GM19452 (cell line): ENCODE results near the gene XYLT1.

ENCODE experiments used
- ATAC-seq: cut with Tn5 transposase; IDR thresholded peaks from one replicate; pipeline ENCODE4 v1.9.1; 2021; ENCODE audit not compliant: unreplicated experiment

Gene XYLT1

DNA sequence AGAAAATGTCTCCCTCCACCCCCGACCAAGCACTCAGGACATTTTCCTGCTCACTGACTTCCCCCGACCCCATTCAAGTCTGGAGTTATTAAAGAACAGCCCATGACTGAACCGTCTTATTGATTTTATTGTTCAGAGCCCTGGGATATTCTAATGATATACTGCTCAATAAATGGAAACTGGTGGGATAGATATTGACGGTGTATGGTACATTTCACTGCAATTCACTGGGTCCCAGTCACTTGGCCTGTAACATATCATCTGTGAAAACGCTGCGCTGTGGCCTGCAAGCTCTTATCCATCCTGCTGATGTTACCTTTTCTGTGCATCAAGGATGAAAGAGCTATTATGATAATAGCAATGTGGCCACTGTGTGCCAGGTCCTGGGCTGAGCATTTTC, 258.2 kb downstream of the XYLT1 start:
- ATAC-seq: no peak

DNA sequence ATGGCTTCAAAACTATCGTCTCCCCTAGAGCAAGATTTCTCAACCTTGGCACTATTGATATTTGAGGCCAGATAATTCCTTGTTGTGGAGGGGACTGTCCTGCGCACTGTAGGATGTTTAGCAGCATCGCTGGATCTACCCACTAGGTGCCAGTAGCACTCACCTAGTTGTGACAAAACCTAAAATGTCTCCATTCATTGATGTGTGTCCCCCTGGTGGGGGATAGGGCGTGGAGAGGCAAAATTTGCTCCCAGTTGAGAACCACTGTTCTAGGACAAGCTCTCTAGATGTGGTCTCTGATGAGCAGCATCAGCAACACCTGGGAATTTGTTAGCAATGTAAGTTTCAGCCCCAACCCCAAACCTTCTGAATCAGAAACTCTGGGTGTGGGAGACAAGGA, 259.0 kb downstream of the XYLT1 start:
- ATAC-seq: no peak

DNA sequence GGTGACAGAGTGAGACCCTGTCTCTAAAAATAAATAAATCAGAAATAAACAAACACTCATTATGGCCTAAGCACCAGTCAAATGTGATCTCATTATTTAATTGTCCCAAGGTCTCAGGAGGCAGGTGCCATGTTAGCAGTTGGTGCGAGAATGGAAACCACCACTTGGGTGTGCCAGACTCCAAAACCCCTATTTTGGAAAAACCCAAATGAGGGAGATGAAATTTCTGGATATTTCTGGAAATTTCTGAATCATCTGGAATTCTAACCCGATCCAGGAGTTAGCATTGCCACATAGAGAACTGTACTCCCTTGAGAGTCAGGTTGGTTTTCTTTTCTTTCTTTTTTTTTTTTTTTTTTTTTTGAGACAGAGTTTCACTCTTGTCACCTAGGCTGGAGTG, 264.0 kb downstream of the XYLT1 start:
- ATAC-seq: no peak

- ATAC-seq: no peak
These were observed 265.2 kb downstream of the XYLT1 start for GRCh38 chr16:17205279-17206211.

- no peak for ATAC-seq
These were observed 266.1 kb downstream of the XYLT1 start for GRCh38 chr16:17204644-17205043.

GRCh38 chr16:17204206-17204605, 266.6 kb downstream of the XYLT1 start:
- no peak for ATAC-seq

DNA sequence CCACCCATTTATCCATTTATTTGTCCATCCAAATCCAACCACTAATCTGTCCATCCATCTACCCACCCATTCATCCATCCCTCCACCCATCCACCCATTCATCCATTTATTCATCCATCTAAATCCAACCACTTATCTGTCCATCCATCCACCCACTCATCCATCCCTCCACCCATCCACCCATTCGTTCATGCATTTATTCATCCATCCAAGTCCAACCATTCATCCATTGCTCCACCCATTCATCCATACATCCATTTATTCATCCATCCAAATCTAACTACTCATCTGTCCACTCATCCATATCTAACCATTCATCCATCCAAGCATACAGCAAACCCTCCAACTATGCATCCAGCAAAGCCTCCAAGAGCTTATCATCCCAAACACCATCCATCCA, 267.3 kb downstream of the XYLT1 start:
- no peak for ATAC-seq

GRCh38 chr16:17199135-17199534, 271.6 kb downstream of the XYLT1 start:
- no peak for ATAC-seq

- no peak for ATAC-seq
These were observed 274.2 kb downstream of the XYLT1 start for GRCh38 chr16:17196526-17196925.

GRCh38 chr16:17194190-17194780, 276.5 kb downstream of the XYLT1 start:
- ATAC-seq: no peak

DNA sequence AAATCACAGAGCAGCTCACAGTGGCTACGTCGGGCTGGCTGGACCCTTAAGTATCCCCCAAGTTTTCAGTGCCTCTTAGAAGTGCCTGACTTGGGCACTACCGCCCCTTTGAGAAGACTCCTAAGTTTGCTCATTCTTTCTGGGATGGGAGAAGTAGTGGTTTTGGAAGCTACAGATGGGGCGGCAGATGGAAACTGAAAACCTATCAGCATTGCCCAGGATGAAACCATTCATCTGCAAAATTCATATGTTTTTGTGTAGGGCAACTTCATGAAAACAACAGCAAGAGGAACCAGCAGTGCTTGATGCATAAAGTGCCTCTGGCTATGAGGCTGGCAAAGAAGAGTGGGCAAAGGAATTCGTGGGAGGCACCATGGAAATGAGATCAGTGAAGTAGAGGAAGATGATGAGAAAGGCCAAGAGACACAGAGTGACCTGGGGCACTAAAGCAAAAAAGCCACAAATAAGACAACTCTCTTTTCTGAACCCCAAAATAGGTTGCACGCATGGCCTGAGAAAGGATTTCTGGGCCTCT, 277.1 kb downstream of the XYLT1 start:
- ATAC-seq: no peak

DNA sequence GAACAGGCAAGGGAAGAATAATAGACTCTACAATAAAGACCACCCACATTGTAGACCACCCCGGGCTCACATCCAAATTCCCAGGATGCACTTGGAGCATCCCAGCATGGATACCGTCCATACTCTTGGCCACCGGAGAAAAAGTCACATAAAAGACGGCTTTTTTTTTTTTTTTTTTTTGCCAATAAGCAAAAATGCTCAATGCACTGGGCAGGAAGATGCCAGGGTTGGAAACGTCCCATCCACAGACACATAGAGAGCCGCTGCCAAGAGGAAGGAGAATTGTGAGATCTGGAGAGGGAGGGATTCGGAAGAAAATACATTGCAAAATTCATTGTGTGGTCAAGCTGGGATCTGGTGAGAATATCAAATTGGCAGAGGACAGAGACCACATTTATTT, 286.7 kb downstream of the XYLT1 start:
- no peak for ATAC-seq

- no peak for ATAC-seq
These were observed 292.5 kb downstream of the XYLT1 start for GRCh38 chr16:17177959-17178905.

GRCh38 chr16:17177242-17177958, 293.4 kb downstream of the XYLT1 start:
- no peak for ATAC-seq

DNA sequence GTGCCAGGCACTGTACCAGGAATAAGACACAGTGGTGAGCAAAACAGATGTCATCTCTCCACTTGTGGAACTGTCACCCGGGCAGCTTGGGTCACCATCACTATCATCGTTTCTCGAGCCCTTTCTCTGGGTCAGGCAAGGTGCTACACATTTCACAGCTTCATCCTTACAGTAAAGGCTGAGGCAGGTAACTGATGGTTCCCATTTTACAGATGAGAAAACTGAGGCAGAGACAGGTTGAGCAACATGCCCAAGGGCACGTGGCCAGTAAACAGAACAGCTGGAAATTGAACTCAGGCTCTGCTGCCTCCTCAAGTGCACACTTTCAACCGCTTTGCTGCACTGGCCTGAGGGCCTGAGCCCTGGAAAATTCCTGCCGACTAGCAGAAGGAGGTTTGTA, 294.6 kb downstream of the XYLT1 start:
- ATAC-seq: no peak

DNA sequence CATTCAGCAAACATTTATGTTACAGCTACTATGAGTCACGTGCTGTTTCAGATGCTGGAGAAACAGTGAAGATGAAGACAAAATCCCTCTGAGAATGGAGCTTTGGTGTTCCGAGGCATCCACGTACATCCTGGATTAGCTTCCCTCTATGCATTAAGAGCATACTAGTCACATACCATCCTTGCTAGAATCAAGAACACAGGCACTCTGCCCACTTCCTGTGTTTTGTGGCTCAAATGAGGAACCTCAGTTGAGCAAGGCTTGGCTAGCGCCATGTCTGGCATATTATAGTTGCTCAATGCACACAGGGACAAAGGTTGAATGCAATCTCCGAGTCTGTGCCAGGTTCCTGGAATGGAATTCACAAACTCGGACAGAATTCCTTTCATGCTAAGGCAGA, 297.5 kb downstream of the XYLT1 start:
- ATAC-seq: no peak

DNA sequence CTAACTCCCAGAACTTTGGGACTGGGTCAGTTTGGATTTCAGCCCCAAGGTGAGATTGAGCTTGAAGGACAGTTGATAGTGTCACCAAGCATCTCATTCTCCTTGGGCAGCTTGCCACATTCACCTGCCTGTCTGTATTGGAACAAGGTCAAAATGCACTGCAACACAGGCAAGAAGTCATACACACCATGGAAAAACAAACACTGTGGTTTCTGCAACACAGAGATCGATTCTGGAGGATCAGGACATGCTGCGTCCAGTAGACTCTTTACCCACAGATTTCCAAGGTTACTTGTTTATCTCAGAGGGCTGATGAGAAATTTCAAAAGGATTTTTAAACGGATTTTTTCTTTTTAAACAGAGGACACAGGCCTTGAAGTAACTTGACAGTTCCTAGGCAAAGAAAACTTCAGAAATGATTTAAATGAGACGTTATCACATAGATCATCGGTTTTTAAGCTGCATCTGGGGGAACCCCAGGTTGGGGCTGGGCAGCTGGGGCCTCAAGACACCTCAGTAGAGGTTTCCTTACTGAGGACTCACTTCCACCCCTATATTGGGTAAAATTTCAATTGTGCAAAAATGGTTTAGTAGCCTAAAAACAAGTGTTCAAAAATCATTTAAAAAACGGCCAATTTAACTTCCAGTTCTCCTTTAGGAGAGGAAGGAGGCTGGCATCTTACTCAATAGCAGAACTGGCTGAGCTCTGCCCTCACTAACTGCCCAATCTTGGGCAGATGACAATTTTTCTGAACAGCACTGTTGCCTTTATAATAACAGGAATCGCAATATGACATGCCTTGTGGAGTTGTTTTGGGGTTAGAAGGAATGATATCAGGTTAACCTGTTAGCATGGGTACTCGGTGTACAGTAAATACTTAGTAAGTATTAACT, 299.3 kb downstream of the XYLT1 start:
- no peak for ATAC-seq

- ATAC-seq: no peak
These were observed 300.3 kb downstream of the XYLT1 start for GRCh38 chr16:17170435-17170834.

DNA sequence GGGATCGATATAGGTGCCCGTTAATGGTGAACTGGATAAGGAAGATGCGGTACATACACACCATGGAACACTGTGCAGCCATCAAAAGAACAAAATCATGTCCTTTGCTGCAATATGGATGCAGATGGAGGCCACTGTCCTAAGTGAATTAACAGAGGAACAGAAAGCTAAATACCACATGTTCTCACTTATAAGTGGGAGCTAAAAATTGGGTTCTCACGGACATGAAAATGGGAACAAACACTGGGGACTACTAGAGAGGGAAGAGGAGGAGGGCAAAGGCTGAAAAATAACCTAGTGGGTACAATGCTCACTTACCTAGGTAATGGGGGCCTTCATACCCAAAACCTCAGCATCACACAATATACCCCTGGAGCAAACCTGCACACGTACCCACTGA, 302.6 kb downstream of the XYLT1 start:
- no peak for ATAC-seq

- no peak for ATAC-seq
These were observed 304.7 kb downstream of the XYLT1 start for GRCh38 chr16:17166095-17166494.
